K562 (cell line): ENCODE data around the gene KRT76. TPM values are rescaled to one million over a fixed set of nuclear protein-coding genes. Genes with fewer than 3 reads are reported as not detected.

ENCODE experiments used
- ATAC-seq: fragments of 200-7000 bp; cut with Tn5 transposase; 3 replicates; pipeline ENCODE4 v1.9.1; 2020; ENCODE audit warnings: moderate library complexity
- BruUV-seq: library from RNA; stranded (reverse); fragments of 400-500 nt; replicated peaks from 2 replicates; lab custom pipeline; 2021; lab: Mats Ljungman, UMichigan
- CTCF ChIA-PET: fragments of 300-600 bp; formaldehyde crosslinking; extraction: SDS; loops from one replicate; lab custom pipeline; 2021; ENCODE audit warnings: low intra/inter-chr PET ratio; lab: Yijun Ruan, JAX
- POLR2A ChIA-PET: fragments of 300-600, 350-650 bp; sonication (Branson Sonifier 250); formaldehyde crosslinking; extraction: SDS; loops from one replicate; lab custom pipeline; 2021; ENCODE audit warnings: antibody characterized with exemption, inconsistent platforms; lab: Yijun Ruan, JAX
- DNase-seq, 4 experiments: peaks; one replicate each; pipeline versions ENCODE4 v3.0.0 to v3.0.0-alpha.2; 2011 to 2018; ENCODE audit warnings: low spot score in 3 of 4, mixed read lengths in 3 of 4; ENCODE audit errors: extremely low read depth in 1 of 4
- FAIRE-seq: peaks from 2 replicates; lab custom pipeline; 2011; peaks lifted over from hg19 to GRCh38; lab: Jason Lieb, UNC
- H2AFZ ChIP-seq: 2 replicates; pipeline ENCODE4 v1.6.0; 2011; ENCODE audit warnings: low read depth, low read length, control low read depth, inconsistent platforms
- H3K27ac ChIP-seq: fragments of 200-600 bp; 3 replicates; pipeline ENCODE4 v1.8.0; 2011; ENCODE audit warnings: low read depth, mild to moderate bottlenecking, control low read depth, inconsistent platforms, low read length, moderate library complexity, mixed read lengths; ENCODE audit errors: extremely low read depth
- H3K27me3 ChIP-seq, 2 experiments: fragments of 300-600 bp in 1 of 2; 2 replicates in 1 of 2; 3 replicates in 1 of 2; pipeline versions ENCODE4 v1.6.0 to v1.8.0; 2011; ENCODE audit warnings: inconsistent platforms in 2 of 2, low read length in 2 of 2, mild to moderate bottlenecking in 1 of 2, mixed read lengths in 1 of 2, moderate library complexity in 1 of 2; ENCODE audit not compliant: control insufficient read depth in 2 of 2, insufficient read depth in 2 of 2
- H3K36me3 ChIP-seq: fragments of 300-600 bp; 3 replicates; pipeline ENCODE4 v1.8.0; 2011; ENCODE audit warnings: mild to moderate bottlenecking, low read length, inconsistent platforms; ENCODE audit not compliant: control insufficient read depth, insufficient read depth
- H3K4me1 ChIP-seq, 2 experiments: fragments of 200-600 bp in 1 of 2; replicated peaks in 1 of 2; 2 replicates in 1 of 2; 3 replicates in 1 of 2; pipeline versions ENCODE4 v1.5.1 to v1.8.0; 2011; ENCODE audit warnings: inconsistent platforms in 2 of 2, low read length in 2 of 2, mild to moderate bottlenecking in 1 of 2, mixed read lengths in 1 of 2, moderate library complexity in 1 of 2; ENCODE audit not compliant: control insufficient read depth in 2 of 2, insufficient read depth in 2 of 2
- H3K4me2 ChIP-seq: 2 replicates; pipeline ENCODE4 v1.6.1; 2011; ENCODE audit warnings: low read length, control low read depth, inconsistent platforms, mixed read lengths; ENCODE audit not compliant: insufficient read depth
- H3K4me3 ChIP-seq: fragments of 200-600 bp; sonication (generic), shearing (Covaris generic); 2 replicates; pipeline ENCODE4 v1.5.1; 2016; ENCODE audit warnings: control low read depth, inconsistent platforms
- H3K79me2 ChIP-seq: fragments of 200-600 bp; 3 replicates; pipeline ENCODE4 v1.8.0; 2011; ENCODE audit warnings: low read length, inconsistent platforms; ENCODE audit not compliant: control insufficient read depth, insufficient read depth
- H3K9ac ChIP-seq, 2 experiments: 2 replicates each; pipeline versions ENCODE4 v1.6.0 to v1.6.1; 2011; ENCODE audit warnings: low read depth in 2 of 2, low read length in 2 of 2, control low read depth in 1 of 2, inconsistent platforms in 1 of 2, mild to moderate bottlenecking in 1 of 2, mixed read lengths in 1 of 2; ENCODE audit not compliant: insufficient read depth in 1 of 2
- H3K9me1 ChIP-seq: one replicate; pipeline ENCODE4 v1.6.0; 2011; ENCODE audit warnings: inconsistent platforms, mild to moderate bottlenecking, low read length, moderate library complexity; ENCODE audit not compliant: control insufficient read depth, insufficient read depth
- H3K9me3 ChIP-seq: replicated peaks from 2 replicates; pipeline ENCODE4 v1.5.1; 2011; ENCODE audit warnings: low read depth, low read length, inconsistent platforms; ENCODE audit not compliant: control insufficient read depth, insufficient read depth
- H4K20me1 ChIP-seq: replicated peaks from 2 replicates; pipeline ENCODE4 v1.6.1; 2011; ENCODE audit warnings: low read length, inconsistent platforms, mixed read lengths; ENCODE audit not compliant: control insufficient read depth, insufficient read depth
- ATF1 ChIP-seq, 2 experiments: fragments of 450-650 bp in 1 of 2; IDR thresholded peaks; 2 replicates each; pipeline ENCODE4 v1.6.1; 2016; ENCODE audit warnings: missing compliant biosample characterization in 1 of 2, missing genetic modification characterization in 1 of 2
- CHCHD3 ChIP-seq: fragments of 250-450 bp; sonication (Bioruptor Pico); IDR thresholded peaks from 2 replicates; pipeline ENCODE4 v2.1.2; 2022; ENCODE audit warnings: mild to moderate bottlenecking
- E2F5 ChIP-seq: sonication (generic); formaldehyde crosslinking; IDR thresholded peaks from 2 replicates; pipeline ENCODE4 v1.8.0; 2022; ENCODE audit warnings: mild to moderate bottlenecking, missing genetic modification reagents
- GATAD2B ChIP-seq: fragments of 450-650 bp; IDR thresholded peaks from 2 replicates; pipeline ENCODE4 v1.6.1; 2017; ENCODE audit warnings: mild to moderate bottlenecking, borderline replicate concordance
- HBP1 ChIP-seq: fragments of 450-650 bp; formaldehyde crosslinking; IDR thresholded peaks from 2 replicates; pipeline ENCODE4 v1.4.0; 2022; ENCODE audit warnings: missing genetic modification characterization
- KDM2B ChIP-seq: fragments of 250-450 bp; sonication (Bioruptor Pico); IDR thresholded peaks from 2 replicates; pipeline ENCODE4 v1.8.0; 2021; ENCODE audit warnings: mild to moderate bottlenecking, moderate library complexity
- KLF6 ChIP-seq: fragments of 250-450 bp; sonication (Bioruptor Pico); IDR thresholded peaks from 2 replicates; pipeline ENCODE4 v1.4.0; 2020; ENCODE audit warnings: mild to moderate bottlenecking, moderate library complexity, borderline replicate concordance
- NFATC3 ChIP-seq: fragments of 450-650 bp; IDR thresholded peaks from 2 replicates; pipeline ENCODE4 v1.6.1; 2017; ENCODE audit warnings: mild to moderate bottlenecking
- NUFIP1 ChIP-seq: fragments of 450-650 bp; IDR thresholded peaks from 2 replicates; pipeline ENCODE4 v1.6.1; 2018; ENCODE audit not compliant: partially characterized antibody
- PHB ChIP-seq: fragments of 250-450 bp; sonication (Bioruptor Pico); IDR thresholded peaks from 2 replicates; pipeline ENCODE4 v1.5.0; 2021
- RBFOX2 ChIP-seq: fragments of 200-400 bp; formaldehyde crosslinking; IDR thresholded peaks from 2 replicates; pipeline ENCODE4 v1.6.1; 2017; ENCODE audit warnings: low read depth, mild to moderate bottlenecking, low read length, moderate library complexity
- SAFB ChIP-seq: fragments of 200-400 bp; formaldehyde crosslinking; IDR thresholded peaks from 2 replicates; pipeline ENCODE4 v1.6.1; 2017; ENCODE audit warnings: low read depth, low read length, borderline replicate concordance
- SETDB1 ChIP-seq: IDR thresholded peaks from one replicate; pipeline ENCODE4 v1.6.1; 2012; ENCODE audit warnings: low read length, control low read depth, inconsistent platforms
- SIRT6 ChIP-seq: IDR thresholded peaks from one replicate; pipeline ENCODE4 v1.6.1; 2012; ENCODE audit warnings: low read depth, mild to moderate bottlenecking, control low read depth, inconsistent platforms, low read length, moderate library complexity
- TEAD4 ChIP-seq, 2 experiments: sonication (generic) in 1 of 2; formaldehyde crosslinking in 1 of 2; IDR thresholded peaks; 2 replicates each; pipeline versions ENCODE4 v1.6.1 to v1.8.0; 2012 to 2022; ENCODE audit warnings: borderline replicate concordance in 1 of 2, inconsistent platforms in 1 of 2, low read length in 1 of 2, mild to moderate bottlenecking in 1 of 2, missing genetic modification reagents in 1 of 2
- ZC3H11A ChIP-seq: IDR thresholded peaks from 2 replicates; pipeline ENCODE4 v1.6.1; 2012; ENCODE audit warnings: low read depth, low read length, improper control_type of control experiment
- ZNF124 ChIP-seq: sonication (generic); formaldehyde crosslinking; IDR thresholded peaks from 2 replicates; pipeline ENCODE4 v1.8.1; 2022; ENCODE audit warnings: missing genetic modification reagents
- ZNF644 ChIP-seq: fragments of 200-800 bp; sonication (Bioruptor generic); IDR thresholded peaks from 2 replicates; pipeline ENCODE4 v1.6.1; 2016; ENCODE audit warnings: low read depth, missing genetic modification characterization, missing compliant biosample characterization
- WGBS: fragments of 100-300 bp; shearing (Covaris generic); methylation state at CpG from one replicate; pipeline ENCODE4 v1.1.6; 2016; ENCODE audit warnings: low coverage, mixed read lengths; ENCODE audit not compliant: insufficient coverage; ENCODE audit errors: missing lambda C conversion rate; 5-methylcytosine and 5-hydroxymethylcytosine counted together
- in situ Hi-C: fragments of 300-500 bp; cut with MboI; formaldehyde crosslinking; loops from 4 replicates; pipeline ENCODE4 v1.15.0; 2018; ENCODE audit warnings: inconsistent platforms, mixed read lengths
- intact Hi-C: fragments of 100-400 bp; cut with micrococcal nuclease; formaldehyde crosslinking; loops from 2 replicates; pipeline ENCODE4 v1.14.2; 2022
- polyA plus RNA-seq, 8 experiments: library from polyadenylated mRNA; depleted of rRNA in 4 of 8; stranded (reverse) in 5 of 8; unstranded in 3 of 8; fragments of >200 nt; fragmentation: Nextera tagmentation in 2 of 8; fragmentation: Illumina TruSeq in 1 of 8; extraction: Ambion mirVana in 2 of 8; extraction: Trizol in 1 of 8; gene quantifications; 2 replicates each; pipeline versions ENCODE4 v1.2.1 to v1.2.3, GENCODE V29; 2011 to 2014; ENCODE audit warnings: inconsistent platforms in 1 of 8, missing spikeins in 1 of 8
- total RNA-seq, 7 experiments: library from RNA; depleted of rRNA in 6 of 7; stranded (reverse); fragments of >200 nt in 6 of 7; fragmentation: Illumina TruSeq in 2 of 7; extraction: Trizol in 2 of 7; gene quantifications; 2 replicates each; pipeline versions ENCODE4 v1.2.1 to v1.2.3, GENCODE V29; 2011 to 2021; ENCODE audit warnings: low replicate concordance in 1 of 7
- TF ChIP-seq, protein P1 (sequence below), 2 experiments: fragments of 450-650 bp; IDR thresholded peaks; 2 replicates each; pipeline ENCODE4 v1.6.1; 2016
- TF ChIP-seq, protein P2 (sequence below): sonication (generic); formaldehyde crosslinking; IDR thresholded peaks from 2 replicates; pipeline ENCODE4 v1.8.1; 2023; ENCODE audit warnings: mild to moderate bottlenecking, missing genetic modification reagents

The KRT76 gene
- total and polyA plus RNA-seq, 9 of the 15 experiments (the other 6 are each of a cell fraction or from before 2014, with no cell fraction given) = not detected

GRCh38 chr12:52763991-52764390 is 13.2 kb downstream of the KRT76 start:
- no peaks in the 10 kb centered on the region for H3K79me2 ChIP-seq
- FAIRE-seq = no peak
- no peak for ATAC-seq
- no peak overlapping the region for H3K27ac ChIP-seq
- peaks cover 0 to 16% of the 10 kb centered on the region in 2 experiments; a peak in 1 of 5 replicates for H3K27me3 ChIP-seq
- intact Hi-C loops (no loop called here), in situ Hi-C loops (no loop called here)
- H3K36me3 ChIP-seq = no peaks in the 10 kb centered on the region
- POLR2A ChIA-PET = interaction anchor here (1.3 kb wide), 1 partner anchor 14 kb away, joined by 4 read pairs; no protein-coding TSS in a partner anchor
- no peak for TF ChIP-seq SETDB1
- TF ChIP-seq SIRT6 = no peak
- no peak for TF ChIP-seq E2F5 (CRISPR knock-in tag)
- no peak for TF ChIP-seq ZNF644
- TF ChIP-seq, protein P1, sequence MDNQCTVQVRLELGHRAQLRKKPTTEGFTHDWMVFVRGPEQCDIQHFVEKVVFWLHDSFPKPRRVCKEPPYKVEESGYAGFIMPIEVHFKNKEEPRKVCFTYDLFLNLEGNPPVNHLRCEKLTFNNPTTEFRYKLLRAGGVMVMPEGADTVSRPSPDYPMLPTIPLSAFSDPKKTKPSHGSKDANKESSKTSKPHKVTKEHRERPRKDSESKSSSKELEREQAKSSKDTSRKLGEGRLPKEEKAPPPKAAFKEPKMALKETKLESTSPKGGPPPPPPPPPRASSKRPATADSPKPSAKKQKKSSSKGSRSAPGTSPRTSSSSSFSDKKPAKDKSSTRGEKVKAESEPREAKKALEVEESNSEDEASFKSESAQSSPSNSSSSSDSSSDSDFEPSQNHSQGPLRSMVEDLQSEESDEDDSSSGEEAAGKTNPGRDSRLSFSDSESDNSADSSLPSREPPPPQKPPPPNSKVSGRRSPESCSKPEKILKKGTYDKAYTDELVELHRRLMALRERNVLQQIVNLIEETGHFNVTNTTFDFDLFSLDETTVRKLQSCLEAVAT (IDR thresholded peaks at IDR 0.05) = no peak
- TF ChIP-seq NUFIP1 = no peak
- no peak for TF ChIP-seq KDM2B (CRISPR knock-in tag)
- TF ChIP-seq SAFB = no peak
- no peak for TF ChIP-seq RBFOX2
- TF ChIP-seq CHCHD3 (CRISPR knock-in tag) = no peak
- TF ChIP-seq ATF1 (CRISPR knock-in tag; IDR thresholded peaks at IDR 0.05) = no peak
- no peak for TF ChIP-seq ATF1 (tag; IDR thresholded peaks at IDR 0.05)
- no peak for TF ChIP-seq PHB (CRISPR knock-in tag)
- no peak for TF ChIP-seq KLF6
- no peak for TF ChIP-seq HBP1
- TF ChIP-seq TEAD4 (IDR thresholded peaks at IDR 0.05; ENCODE audit: low read length) = no peak
- no peak for TF ChIP-seq TEAD4 (CRISPR knock-in tag; IDR thresholded peaks at IDR 0.05; ENCODE audit: borderline replicate concordance)
- TF ChIP-seq ZC3H11A = no peak
- TF ChIP-seq GATAD2B = no peak
- TF ChIP-seq NFATC3 = no peak
- no peak for TF ChIP-seq ZNF124 (CRISPR knock-in tag)
- TF ChIP-seq, protein P2, sequence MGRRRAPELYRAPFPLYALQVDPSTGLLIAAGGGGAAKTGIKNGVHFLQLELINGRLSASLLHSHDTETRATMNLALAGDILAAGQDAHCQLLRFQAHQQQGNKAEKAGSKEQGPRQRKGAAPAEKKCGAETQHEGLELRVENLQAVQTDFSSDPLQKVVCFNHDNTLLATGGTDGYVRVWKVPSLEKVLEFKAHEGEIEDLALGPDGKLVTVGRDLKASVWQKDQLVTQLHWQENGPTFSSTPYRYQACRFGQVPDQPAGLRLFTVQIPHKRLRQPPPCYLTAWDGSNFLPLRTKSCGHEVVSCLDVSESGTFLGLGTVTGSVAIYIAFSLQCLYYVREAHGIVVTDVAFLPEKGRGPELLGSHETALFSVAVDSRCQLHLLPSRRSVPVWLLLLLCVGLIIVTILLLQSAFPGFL (CRISPR knock-in tag) = no peak
- no TSS peak for BruUV-seq
- DNase-seq = no peak
- no peak overlapping the region for H2AFZ ChIP-seq
- H3K4me1 ChIP-seq = no peaks in the 10 kb centered on the region
- H3K9me3 ChIP-seq = peaks cover 3% of the 10 kb centered on the region
- 0% methylated on average over 2 of the region's 2 CpGs for WGBS
- H4K20me1 ChIP-seq = no peaks in the 10 kb centered on the region; the same call in 1 of the 2 replicates
- no peak overlapping the region for H3K4me2 ChIP-seq
- H3K9ac ChIP-seq = no peak overlapping the region
- no peak overlapping the region for H3K4me3 ChIP-seq
- no peaks in the 10 kb centered on the region for H3K9me1 ChIP-seq
- CTCF ChIA-PET = no interaction called here
